Smooth muscle cell (in vitro differentiated cells): ENCODE results near the gene SSH2. TPM values are rescaled to one million over a fixed set of nuclear protein-coding genes. Genes with fewer than 3 reads are reported as not detected.
"Not testable (repeated sequence)": the region's sequence is repeated elsewhere in the genome, so short reads cannot be mapped to it uniquely, and the experiment has no call there.

Experiments
- DNase-seq: peaks from one replicate; lab custom pipeline; 2025; ENCODE audit not compliant: unreplicated experiment; lab: John Stamatoyannopoulos, UW
- H2AFZ ChIP-seq: fragments of 200-600 bp; sonication (generic); 2 replicates; pipeline ENCODE4 v1.6.0; 2016; ENCODE audit warnings: antibody characterized with exemption, low read depth, mild to moderate bottlenecking
- H3F3A ChIP-seq: fragments of 200-600 bp; sonication (generic); 2 replicates; pipeline ENCODE4 v1.6.0; 2017; ENCODE audit warnings: antibody characterized with exemption, low read depth
- H3K27ac ChIP-seq: fragments of 200-600 bp; sonication (generic); 2 replicates; pipeline ENCODE4 v1.5.1; 2016; ENCODE audit warnings: low read depth, mild to moderate bottlenecking
- H3K27me3 ChIP-seq: fragments of 200-600 bp; sonication (generic); 2 replicates; pipeline ENCODE4 v1.6.1; 2016; ENCODE audit warnings: low read depth, mild to moderate bottlenecking
- H3K36me3 ChIP-seq: fragments of 200-600 bp; sonication (generic); 2 replicates; pipeline ENCODE4 v1.5.1; 2016; ENCODE audit warnings: low read depth
- H3K4me1 ChIP-seq: fragments of 200-600 bp; sonication (generic); 2 replicates; pipeline ENCODE4 v1.5.1; 2016; ENCODE audit warnings: low read depth
- H3K4me2 ChIP-seq: fragments of 200-600 bp; sonication (generic); 2 replicates; pipeline ENCODE4 v1.6.0; 2016; ENCODE audit warnings: mild to moderate bottlenecking
- H3K4me3 ChIP-seq: fragments of 200-600 bp; sonication (generic); 2 replicates; pipeline ENCODE4 v1.5.1; 2016; ENCODE audit warnings: mild to moderate bottlenecking
- H3K79me2 ChIP-seq: fragments of 200-600 bp; sonication (generic); 2 replicates; pipeline ENCODE4 v1.6.0; 2016; ENCODE audit warnings: low read depth, mild to moderate bottlenecking
- H3K9ac ChIP-seq: fragments of 200-600 bp; sonication (generic); 2 replicates; pipeline ENCODE4 v1.6.0; 2016; ENCODE audit warnings: low read depth
- H3K9me3 ChIP-seq: fragments of 200-600 bp; sonication (generic); replicated peaks from 2 replicates; pipeline ENCODE4 v1.5.1; 2016; ENCODE audit warnings: low read depth
- H4K20me1 ChIP-seq: fragments of 200-600 bp; sonication (generic); 2 replicates; pipeline ENCODE4 v1.6.0; 2016; ENCODE audit warnings: low read depth
- WGBS: methylation state at CpG from one replicate; pipeline ENCODE4 v1.1.7; 2016; ENCODE audit warnings: low lambda C conversion rate; 5-methylcytosine and 5-hydroxymethylcytosine counted together
- polyA plus RNA-seq: library from polyadenylated mRNA; unstranded; fragments of >200 nt; fragmentation: Nextera tagmentation; extraction: Ambion mirVana; gene quantifications from 2 replicates; pipeline ENCODE4 v1.2.1, GENCODE V29; 2016
- total RNA-seq: library from RNA; depleted of rRNA; stranded (reverse); fragments of >200 nt; gene quantifications from 2 replicates; pipeline ENCODE4 v1.2.3, GENCODE V29; 2014
- TF ChIP-seq, protein P1 (sequence below): fragments of 200-600 bp; sonication (generic); IDR thresholded peaks from 2 replicates; pipeline ENCODE4 v1.5.1; 2017; ENCODE audit warnings: borderline replicate concordance, mild to moderate bottlenecking, antibody characterized with exemption; ENCODE audit not compliant: insufficient read depth, poor library complexity, severe bottlenecking

Gene SSH2
- total and polyA plus RNA-seq, 2 experiments from 2014 or later: 9.7 to 10.4 TPM

GRCh38 chr17:29958947-29959657 lies 29.1 kb upstream of the SSH2 start:
- no peaks in the 10 kb centered on the region for H3K4me1 ChIP-seq
- no peak overlapping the region for H3K9ac ChIP-seq
- no peaks in the 10 kb centered on the region for H4K20me1 ChIP-seq
- 80% methylated on average over 4 of the region's 4 CpGs for WGBS
- no peaks in the 10 kb centered on the region for H3K79me2 ChIP-seq
- no peaks in the 10 kb centered on the region for H3K27me3 ChIP-seq
- no peaks in the 10 kb centered on the region for H3F3A ChIP-seq
- TF ChIP-seq, protein P1, sequence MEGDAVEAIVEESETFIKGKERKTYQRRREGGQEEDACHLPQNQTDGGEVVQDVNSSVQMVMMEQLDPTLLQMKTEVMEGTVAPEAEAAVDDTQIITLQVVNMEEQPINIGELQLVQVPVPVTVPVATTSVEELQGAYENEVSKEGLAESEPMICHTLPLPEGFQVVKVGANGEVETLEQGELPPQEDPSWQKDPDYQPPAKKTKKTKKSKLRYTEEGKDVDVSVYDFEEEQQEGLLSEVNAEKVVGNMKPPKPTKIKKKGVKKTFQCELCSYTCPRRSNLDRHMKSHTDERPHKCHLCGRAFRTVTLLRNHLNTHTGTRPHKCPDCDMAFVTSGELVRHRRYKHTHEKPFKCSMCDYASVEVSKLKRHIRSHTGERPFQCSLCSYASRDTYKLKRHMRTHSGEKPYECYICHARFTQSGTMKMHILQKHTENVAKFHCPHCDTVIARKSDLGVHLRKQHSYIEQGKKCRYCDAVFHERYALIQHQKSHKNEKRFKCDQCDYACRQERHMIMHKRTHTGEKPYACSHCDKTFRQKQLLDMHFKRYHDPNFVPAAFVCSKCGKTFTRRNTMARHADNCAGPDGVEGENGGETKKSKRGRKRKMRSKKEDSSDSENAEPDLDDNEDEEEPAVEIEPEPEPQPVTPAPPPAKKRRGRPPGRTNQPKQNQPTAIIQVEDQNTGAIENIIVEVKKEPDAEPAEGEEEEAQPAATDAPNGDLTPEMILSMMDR: no peak
- peaks cover 4% of the 10 kb centered on the region for H3K9me3 ChIP-seq
- no peak overlapping the region for H3K27ac ChIP-seq
- no peak overlapping the region for H3K4me2 ChIP-seq
- H2AFZ ChIP-seq: no peak overlapping the region
- no peaks in the 10 kb centered on the region for H3K36me3 ChIP-seq
- H3K4me3 ChIP-seq: no peak overlapping the region
- DNase-seq: no peak

GRCh38 chr17:29957488-29957887 lies 27.5 kb upstream of the SSH2 start:
- not testable (repeated sequence) for H3K27ac ChIP-seq, H3K9ac ChIP-seq, H4K20me1 ChIP-seq, DNase-seq, H3K79me2 ChIP-seq, H3K9me3 ChIP-seq, H3K4me2 ChIP-seq, H3F3A ChIP-seq, H2AFZ ChIP-seq, H3K27me3 ChIP-seq, H3K4me3 ChIP-seq, H3K4me1 ChIP-seq, H3K36me3 ChIP-seq
- 96% methylated on average over 1 of the region's 1 CpG for WGBS

GRCh38 chr17:29956225-29956624 lies 26.2 kb upstream of the SSH2 start:
- TF ChIP-seq, protein P1: no peak
- Histone ChIP-seq H3K79me2 (no peaks in the 10 kb centered on the region), H4K20me1 (no peaks in the 10 kb centered on the region), H3K9ac (no peak overlapping the region), H3K27me3 (no peaks in the 10 kb centered on the region), H3K27ac (no peak overlapping the region), H3K36me3 (no peaks in the 10 kb centered on the region), H3K4me3 (no peak overlapping the region), H3F3A (no peaks in the 10 kb centered on the region), H3K9me3 (no peaks in the 10 kb centered on the region), H3K4me1 (no peaks in the 10 kb centered on the region), H2AFZ (no peak overlapping the region), H3K4me2 (no peak overlapping the region)
- DNase-seq: no peak

DNA sequence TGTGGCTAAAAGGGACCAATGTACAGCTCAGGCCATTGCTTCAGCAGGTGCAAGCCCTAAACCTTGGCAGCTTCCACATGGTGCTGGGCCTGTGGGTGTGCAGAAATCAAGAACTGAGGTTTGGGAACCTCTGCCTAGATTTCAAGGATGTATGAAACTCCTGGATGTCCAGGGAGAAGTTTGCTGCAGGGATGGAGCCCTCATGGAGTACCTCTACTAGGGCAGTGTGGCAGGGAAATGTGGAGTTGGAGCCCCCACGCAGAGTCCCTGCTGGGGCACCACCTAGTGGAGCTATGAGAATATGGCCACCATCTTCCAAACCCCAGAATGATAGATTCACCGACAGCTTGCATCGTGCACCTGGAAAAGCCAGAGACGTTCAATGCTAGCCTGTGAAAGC lies 24.4 kb upstream of the SSH2 start:
- Histone ChIP-seq H3K9ac (no peak overlapping the region), H3F3A (no peaks in the 10 kb centered on the region), H3K36me3 (no peaks in the 10 kb centered on the region), H3K79me2 (no peaks in the 10 kb centered on the region), H2AFZ (no peak overlapping the region), H3K4me1 (no peaks in the 10 kb centered on the region), H3K27me3 (no peaks in the 10 kb centered on the region), H3K4me3 (no peak overlapping the region), H3K4me2 (no peak overlapping the region), H3K9me3 (no peaks in the 10 kb centered on the region), H4K20me1 (no peaks in the 10 kb centered on the region), H3K27ac (no peak overlapping the region)
- DNase-seq: no peak
- TF ChIP-seq, protein P1: no peak
- 69% methylated on average over 4 of the region's 4 CpGs for WGBS
